ENCODE data around the gene TOPBP1.

Gene TOPBP1

DNA sequence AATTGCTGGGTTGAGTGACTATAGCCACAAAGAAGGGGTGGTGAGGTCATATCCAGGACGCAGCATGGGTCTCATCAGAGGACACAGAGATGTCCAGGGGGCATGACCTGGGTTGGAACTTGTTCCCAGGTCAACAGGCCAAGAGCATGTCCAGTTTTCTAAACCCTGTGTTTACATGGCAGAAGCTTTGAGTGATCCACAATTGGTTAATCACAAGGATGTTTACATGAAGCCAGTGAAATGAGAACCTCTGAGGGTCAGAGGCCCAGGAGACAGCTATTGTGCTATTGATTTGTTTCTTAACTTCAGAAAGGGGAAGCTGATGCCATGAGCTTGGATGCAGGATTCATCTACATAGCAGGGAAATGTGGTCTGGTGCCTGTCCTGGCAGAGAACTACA, 42.2 kb upstream of the TOPBP1 start:
- TF ChIP-seq TAF1 (IDR thresholded peaks at IDR 0.05; ENCODE audit: borderline replicate concordance, insufficient read depth, low read length) (no peak), SIN3A (IDR thresholded peaks at IDR 0.05; ENCODE audit: borderline replicate concordance, insufficient read depth, low read length) (no peak), POLR2AphosphoS5 (IDR thresholded peaks at IDR 0.05; ENCODE audit: low read depth, low read length) (no peak), FOXP2 (optimal IDR thresholded peaks at IDR 0.05; ENCODE audit: borderline replicate concordance, extremely low read depth, extremely low read length, insufficient read depth) (no peak)
- TF ChIP-seq, protein P1, sequence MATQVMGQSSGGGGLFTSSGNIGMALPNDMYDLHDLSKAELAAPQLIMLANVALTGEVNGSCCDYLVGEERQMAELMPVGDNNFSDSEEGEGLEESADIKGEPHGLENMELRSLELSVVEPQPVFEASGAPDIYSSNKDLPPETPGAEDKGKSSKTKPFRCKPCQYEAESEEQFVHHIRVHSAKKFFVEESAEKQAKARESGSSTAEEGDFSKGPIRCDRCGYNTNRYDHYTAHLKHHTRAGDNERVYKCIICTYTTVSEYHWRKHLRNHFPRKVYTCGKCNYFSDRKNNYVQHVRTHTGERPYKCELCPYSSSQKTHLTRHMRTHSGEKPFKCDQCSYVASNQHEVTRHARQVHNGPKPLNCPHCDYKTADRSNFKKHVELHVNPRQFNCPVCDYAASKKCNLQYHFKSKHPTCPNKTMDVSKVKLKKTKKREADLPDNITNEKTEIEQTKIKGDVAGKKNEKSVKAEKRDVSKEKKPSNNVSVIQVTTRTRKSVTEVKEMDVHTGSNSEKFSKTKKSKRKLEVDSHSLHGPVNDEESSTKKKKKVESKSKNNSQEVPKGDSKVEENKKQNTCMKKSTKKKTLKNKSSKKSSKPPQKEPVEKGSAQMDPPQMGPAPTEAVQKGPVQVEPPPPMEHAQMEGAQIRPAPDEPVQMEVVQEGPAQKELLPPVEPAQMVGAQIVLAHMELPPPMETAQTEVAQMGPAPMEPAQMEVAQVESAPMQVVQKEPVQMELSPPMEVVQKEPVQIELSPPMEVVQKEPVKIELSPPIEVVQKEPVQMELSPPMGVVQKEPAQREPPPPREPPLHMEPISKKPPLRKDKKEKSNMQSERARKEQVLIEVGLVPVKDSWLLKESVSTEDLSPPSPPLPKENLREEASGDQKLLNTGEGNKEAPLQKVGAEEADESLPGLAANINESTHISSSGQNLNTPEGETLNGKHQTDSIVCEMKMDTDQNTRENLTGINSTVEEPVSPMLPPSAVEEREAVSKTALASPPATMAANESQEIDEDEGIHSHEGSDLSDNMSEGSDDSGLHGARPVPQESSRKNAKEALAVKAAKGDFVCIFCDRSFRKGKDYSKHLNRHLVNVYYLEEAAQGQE (IDR thresholded peaks at IDR 0.05; ENCODE audit: insufficient read depth in 1 of 2, low read depth in 2 of 2, low read length in 2 of 2) = no peak

DNA sequence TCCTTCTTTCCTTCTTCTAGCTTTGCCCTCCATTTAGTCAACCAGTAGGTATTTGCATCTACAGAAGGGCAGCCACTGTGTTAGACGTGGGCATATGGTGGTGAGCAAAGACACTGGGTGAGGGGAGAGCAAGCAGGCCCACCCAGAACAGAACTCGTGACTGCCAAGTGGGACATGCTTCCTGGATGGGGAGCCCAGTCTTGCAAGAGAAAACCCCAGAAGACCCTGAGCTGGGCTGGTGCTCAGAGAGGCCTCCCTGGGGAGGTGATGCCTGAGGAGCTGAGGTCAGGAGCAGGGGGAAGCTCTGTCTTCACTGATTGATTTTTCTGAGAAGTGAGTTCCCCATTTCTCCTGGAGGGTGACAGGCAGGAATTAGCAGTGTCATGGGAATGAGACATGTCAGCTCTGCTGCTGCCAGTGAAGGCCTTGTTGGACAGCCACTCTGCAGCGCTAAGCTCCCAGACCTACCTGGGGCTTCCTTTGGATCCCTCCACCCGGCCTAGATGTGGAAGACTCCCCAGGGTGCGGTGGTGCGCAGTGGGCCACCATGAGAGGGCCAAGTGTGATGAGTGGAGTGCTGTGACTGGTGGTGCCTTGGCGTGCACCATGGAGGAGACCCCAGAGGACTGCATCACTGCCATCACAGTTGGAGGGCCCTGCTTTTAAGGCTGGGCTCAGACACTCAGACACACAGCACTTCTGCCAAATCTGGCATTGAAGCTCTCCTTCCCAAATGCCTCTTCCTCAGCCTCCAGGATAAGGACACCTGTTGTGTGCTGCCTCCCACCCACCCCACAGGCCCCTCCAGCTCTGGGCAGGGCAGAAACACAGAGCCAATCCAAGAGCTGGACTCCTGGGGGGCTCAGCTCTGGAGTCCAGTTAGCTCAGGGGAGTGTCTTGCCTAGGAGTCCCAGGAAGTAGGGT, 40.0 kb upstream of the TOPBP1 start:
- TF ChIP-seq SIN3A (IDR thresholded peaks at IDR 0.05; ENCODE audit: borderline replicate concordance, insufficient read depth, low read length) = no peak
- TF ChIP-seq, protein P1 (IDR thresholded peaks at IDR 0.05; ENCODE audit: insufficient read depth in 1 of 2, low read depth in 2 of 2, low read length in 2 of 2) = no peak
- no peak for TF ChIP-seq TAF1 (IDR thresholded peaks at IDR 0.05; ENCODE audit: borderline replicate concordance, insufficient read depth, low read length)
- no peak for TF ChIP-seq FOXP2 (optimal IDR thresholded peaks at IDR 0.05; ENCODE audit: borderline replicate concordance, extremely low read depth, extremely low read length, insufficient read depth)
- no peak for TF ChIP-seq POLR2AphosphoS5 (IDR thresholded peaks at IDR 0.05; ENCODE audit: low read depth, low read length)

DNA sequence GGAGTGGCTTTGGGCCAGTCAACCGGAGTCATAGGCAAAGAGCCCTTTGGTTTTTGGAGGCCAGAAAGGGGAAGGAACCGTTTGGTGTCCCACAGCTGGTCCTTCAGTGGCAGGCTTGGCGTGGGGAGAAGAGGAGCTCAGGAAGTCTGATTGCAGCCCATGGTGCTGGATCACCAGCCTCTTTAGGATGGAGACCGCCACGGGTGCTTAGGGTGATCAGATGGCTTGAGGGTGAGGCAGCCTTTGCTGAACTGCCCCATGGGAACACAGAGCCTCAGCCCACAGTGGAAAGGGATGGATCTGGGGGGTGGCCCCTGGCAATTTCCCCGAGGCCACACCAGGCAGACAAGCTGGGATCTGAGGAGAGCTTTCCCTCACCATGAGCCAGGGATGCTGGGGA, 38.6 kb upstream of the TOPBP1 start:
- TF ChIP-seq FOXP2 (optimal IDR thresholded peaks at IDR 0.05; ENCODE audit: borderline replicate concordance, extremely low read depth, extremely low read length, insufficient read depth) (no peak), TAF1 (IDR thresholded peaks at IDR 0.05; ENCODE audit: borderline replicate concordance, insufficient read depth, low read length) (no peak), SIN3A (IDR thresholded peaks at IDR 0.05; ENCODE audit: borderline replicate concordance, insufficient read depth, low read length) (no peak), POLR2AphosphoS5 (IDR thresholded peaks at IDR 0.05; ENCODE audit: low read depth, low read length) (no peak)
- TF ChIP-seq, protein P1 (IDR thresholded peaks at IDR 0.05; ENCODE audit: insufficient read depth in 1 of 2, low read depth in 2 of 2, low read length in 2 of 2) = no peak

DNA sequence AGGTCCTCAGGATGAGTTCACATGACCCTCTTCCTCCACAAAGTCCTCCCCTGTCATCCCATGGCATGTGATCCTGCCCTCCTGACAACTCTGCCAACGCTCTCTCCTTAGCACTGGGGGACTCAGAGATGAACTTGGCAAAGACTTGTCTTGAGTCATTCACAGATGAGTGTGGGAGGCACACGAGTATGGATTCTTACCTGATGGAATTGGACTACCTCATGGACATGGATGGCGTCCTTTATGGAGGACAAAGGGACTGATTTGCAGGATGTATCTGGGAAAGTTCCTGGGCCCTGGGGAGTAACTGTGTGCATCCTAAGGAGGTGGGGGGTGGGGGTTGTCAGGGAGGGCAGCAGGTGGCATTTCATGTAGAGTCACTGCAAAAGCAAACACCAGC, 38.2 kb upstream of the TOPBP1 start:
- TF ChIP-seq SIN3A (IDR thresholded peaks at IDR 0.05; ENCODE audit: borderline replicate concordance, insufficient read depth, low read length) (no peak), FOXP2 (optimal IDR thresholded peaks at IDR 0.05; ENCODE audit: borderline replicate concordance, extremely low read depth, extremely low read length, insufficient read depth) (no peak)

DNA sequence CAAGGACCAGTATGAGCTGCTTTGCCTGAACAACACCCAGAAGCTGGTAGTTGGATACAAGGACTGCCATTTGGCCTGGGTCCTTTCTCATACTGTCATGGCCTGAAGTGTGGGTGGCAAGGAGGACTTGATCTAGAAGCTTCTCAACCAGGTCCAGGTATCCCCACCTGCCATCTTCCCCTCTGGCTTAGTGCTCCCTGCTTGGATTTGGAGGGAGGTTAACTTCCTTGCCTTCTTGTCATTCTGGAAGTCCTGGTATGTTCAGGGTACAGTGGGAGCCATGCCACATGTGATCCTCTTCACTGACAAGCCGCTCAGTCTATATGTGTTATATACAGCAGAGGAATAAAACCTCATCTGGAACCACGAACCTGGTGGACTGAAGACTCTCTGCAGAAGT, 37.7 kb upstream of the TOPBP1 start:
- TF ChIP-seq SIN3A (IDR thresholded peaks at IDR 0.05; ENCODE audit: borderline replicate concordance, insufficient read depth, low read length) = no peak
- no peak for TF ChIP-seq TAF1 (IDR thresholded peaks at IDR 0.05; ENCODE audit: borderline replicate concordance, insufficient read depth, low read length)
- no peak for TF ChIP-seq POLR2AphosphoS5 (IDR thresholded peaks at IDR 0.05; ENCODE audit: low read depth, low read length)
- TF ChIP-seq, protein P1 (IDR thresholded peaks at IDR 0.05; ENCODE audit: insufficient read depth in 1 of 2, low read depth in 2 of 2, low read length in 2 of 2) = no peak
- no peak for TF ChIP-seq FOXP2 (optimal IDR thresholded peaks at IDR 0.05; ENCODE audit: borderline replicate concordance, extremely low read depth, extremely low read length, insufficient read depth)
